Measurements from ENCODE around the gene ACTR3. TPM values are rescaled to one million over a fixed set of nuclear protein-coding genes. Genes with fewer than 3 reads are reported as not detected.

The ACTR3 gene
- 120 and 240 TPM in 2 replicates for total RNA-seq

DNA sequence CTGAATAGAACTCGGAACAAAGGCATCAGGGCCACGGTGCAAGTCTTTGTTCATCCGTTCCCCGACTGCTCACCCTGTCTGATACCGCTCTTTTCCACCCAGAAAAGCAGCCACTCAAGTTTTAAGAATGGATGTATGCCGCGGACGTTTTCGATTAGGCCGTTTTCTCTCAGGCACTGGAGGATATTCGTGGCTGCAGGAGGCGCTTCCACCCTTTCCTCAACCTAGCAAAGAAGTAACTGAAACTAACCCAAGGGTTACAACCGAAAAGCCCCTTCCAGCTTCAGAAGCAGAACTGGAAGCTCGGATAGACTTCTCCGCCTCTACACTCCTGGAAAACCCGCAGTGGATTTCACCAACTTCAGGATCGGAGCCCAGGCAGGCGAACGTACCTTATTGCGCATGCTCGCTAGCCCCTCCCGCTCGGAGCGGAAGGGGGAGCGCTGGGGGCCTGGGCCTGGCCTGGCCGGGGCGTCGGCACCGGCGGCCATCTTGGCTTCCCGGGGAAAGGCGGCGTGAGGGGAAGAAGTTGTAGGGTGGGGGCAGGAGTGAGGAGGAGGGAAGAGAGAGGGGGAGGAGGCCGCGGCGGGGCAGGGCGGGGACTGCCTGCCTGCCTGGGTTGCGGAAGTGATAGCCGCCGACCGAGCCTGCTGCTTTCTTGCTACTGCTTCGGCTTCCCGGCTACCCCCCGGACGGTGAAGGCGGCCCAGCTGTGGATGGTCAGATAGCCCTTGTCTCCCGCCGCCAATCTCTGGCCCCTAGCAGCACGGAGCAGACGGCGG is at the start of gene ACTR3:
TSS of gene ACTR3 (plus strand) at position 619 of the 782 bp plus-strand sequence. CDS start 191 bp downstream, outside the sequence.

Other genes starting within 250 kb of the ACTR3 start
- gene SLC35F5, start 133.4 kb upstream of the ACTR3 start, total RNA-seq, result 103 and 124 TPM in 2 replicates